ENCODE results near the gene SLAMF1. TPM values are rescaled to one million over a fixed set of nuclear protein-coding genes. Genes with fewer than 3 reads are reported as not detected.
A peak's percentile ranks its signal among the peaks of the same experiment; 100 is the strongest.

Gene SLAMF1
- total and polyA plus RNA-seq, 12 donors: 0.17 to 3.8 (median 0.32) TPM; not detected in 4

- H3K9me3 ChIP-seq: peaks cover 0 to 14% (median 9%) of the 10 kb centered on the region in 11 donors
- H3K4me1 ChIP-seq: peaks cover 0 to 58% (median 16%) of the 10 kb centered on the region in 9 donors
- no peak overlapping the region for H3K27ac ChIP-seq
- ATAC-seq (no peak), DNase-seq (no peak)
- H3K27me3 ChIP-seq: peaks cover 0 to 7% (median 0%) of the 10 kb centered on the region in 7 donors
- TF ChIP-seq CTCF (IDR thresholded peaks at IDR 0.05): no peak
- H3K4me3 ChIP-seq: no peak overlapping the region
- intact Hi-C loops (cut with DNase I): loop anchor here in 4 of 10 donors (10.0 kb wide), 2 partner anchors 165 to 285 kb away; partner anchors contain the start of gene ITLN2 (in 3 of the 4)
- no peaks in the 10 kb centered on the region for H3K36me3 ChIP-seq
- 95 to 97% methylated on average over 20 of the region's 20 CpGs for WGBS, 2 donors
Observed at GRCh38 chr1:160669802-160670201, 23.0 kb upstream of the SLAMF1 start.

GRCh38 chr1:160669276-160669675, 22.4 kb upstream of the SLAMF1 start:
- no peaks in the 10 kb centered on the region for H3K36me3 ChIP-seq
- no peak overlapping the region for H3K27ac ChIP-seq
- H3K27me3 ChIP-seq: peaks cover 0 to 2% (median 0%) of the 10 kb centered on the region in 7 donors
- DNase-seq (no peak), ATAC-seq (no peak)
- TF ChIP-seq CTCF (IDR thresholded peaks at IDR 0.05): no peak
- H3K4me1 ChIP-seq: peaks cover 0 to 61% (median 16%) of the 10 kb centered on the region in 9 donors
- H3K9me3 ChIP-seq: peaks cover 0 to 14% (median 9%) of the 10 kb centered on the region in 11 donors
- intact Hi-C loops (cut with DNase I): no loop called here
- no peak overlapping the region for H3K4me3 ChIP-seq

- Histone ChIP-seq H3K4me3 (no peak overlapping the region), H3K27me3 (no peaks in the 10 kb centered on the region), H3K27ac (peak overlapping the region in 1 of 10 donors; percentile 93), H3K36me3 (no peaks in the 10 kb centered on the region), H3K4me1 (peaks cover 0 to 61% (median 16%) of the 10 kb centered on the region in 9 donors), H3K9me3 (peaks cover 0 to 14% (median 9%) of the 10 kb centered on the region in 11 donors)
- WGBS, 2 donors: 90 to 91% methylated on average over 2 of the region's 2 CpGs
- ATAC-seq (no peak), DNase-seq (no peak)
- intact Hi-C loops (cut with DNase I): no loop called here
- TF ChIP-seq CTCF (IDR thresholded peaks at IDR 0.05): no peak
Observed at GRCh38 chr1:160667896-160668295, 21.1 kb upstream of the SLAMF1 start.

- ATAC-seq (peak in 3 of 8 donors; percentile 24 to 56 (median 29)), DNase-seq (no peak)
- Histone ChIP-seq H3K36me3 (no peaks in the 10 kb centered on the region), H3K27ac (peak overlapping the region in 9 of 10 donors; percentile 43 to 93 (median 78)), H3K9me3 (peaks cover 0 to 14% (median 9%) of the 10 kb centered on the region in 11 donors), H3K4me1 (peaks cover 0 to 57% (median 16%) of the 10 kb centered on the region in 9 donors), H3K4me3 (no peak overlapping the region), H3K27me3 (no peaks in the 10 kb centered on the region)
- no peak for TF ChIP-seq CTCF (IDR thresholded peaks at IDR 0.05)
- WGBS, 2 donors: 41 to 46% methylated on average over 3 of the region's 3 CpGs
- intact Hi-C loops (cut with DNase I): no loop called here
Observed at GRCh38 chr1:160666079-160666442, 19.2 kb upstream of the SLAMF1 start.

Measured in heart right ventricle (tissue), 16 donors.